WTC11 (cell line): ENCODE measurements around the gene SLC5A5.

Experiments used
- AFF4 ChIP-seq: sonication (generic); formaldehyde crosslinking; IDR thresholded peaks from 2 replicates; pipeline ENCODE4 v1.8.1; 2023; ENCODE audit warnings: mild to moderate bottlenecking, missing genetic modification reagents, borderline replicate concordance
- ARID4B ChIP-seq: sonication (generic); formaldehyde crosslinking; IDR thresholded peaks from 2 replicates; pipeline ENCODE4 v1.8.0; 2023; ENCODE audit warnings: missing genetic modification reagents, mild to moderate bottlenecking, borderline replicate concordance
- CTCF ChIP-seq: fragments of 200-600 bp; IDR thresholded peaks from 2 replicates; pipeline ENCODE4 v1.8.0; 2022; ENCODE audit warnings: antibody characterized with exemption
- E2F1 ChIP-seq: sonication (generic); formaldehyde crosslinking; IDR thresholded peaks from 2 replicates; pipeline ENCODE4 v1.8.0; 2022; ENCODE audit warnings: mild to moderate bottlenecking, missing genetic modification reagents
- ELF4 ChIP-seq: sonication (generic); formaldehyde crosslinking; IDR thresholded peaks from 2 replicates; pipeline ENCODE4 v1.8.1; 2022; ENCODE audit warnings: low read depth, mild to moderate bottlenecking, moderate library complexity, missing genetic modification reagents
- IRF1 ChIP-seq: sonication (generic); formaldehyde crosslinking; IDR thresholded peaks from 2 replicates; pipeline ENCODE4 v1.8.0; 2023; ENCODE audit warnings: missing genetic modification reagents
- MAX ChIP-seq: sonication (generic); formaldehyde crosslinking; IDR thresholded peaks from 2 replicates; pipeline ENCODE4 v1.8.0; 2022; ENCODE audit warnings: mild to moderate bottlenecking, missing genetic modification reagents
- NFYB ChIP-seq: sonication (generic); formaldehyde crosslinking; conservative IDR thresholded peaks from 2 replicates; pipeline ENCODE4 v1.8.0; 2022; ENCODE audit warnings: low read depth, missing genetic modification reagents
- NR3C1 ChIP-seq: sonication (generic); formaldehyde crosslinking; conservative IDR thresholded peaks from 2 replicates; pipeline ENCODE4 v1.8.1; 2023; ENCODE audit warnings: low read depth, mild to moderate bottlenecking, missing genetic modification reagents
- SP1 ChIP-seq: sonication (generic); formaldehyde crosslinking; conservative IDR thresholded peaks from 2 replicates; pipeline ENCODE4 v1.8.1; 2022; ENCODE audit warnings: missing genetic modification reagents
- USF1 ChIP-seq: sonication (generic); formaldehyde crosslinking; IDR thresholded peaks from 2 replicates; pipeline ENCODE4 v1.8.0; 2022; ENCODE audit warnings: mild to moderate bottlenecking, missing genetic modification reagents
- ZBTB43 ChIP-seq: sonication (generic); formaldehyde crosslinking; IDR thresholded peaks from 2 replicates; pipeline ENCODE4 v1.8.1; 2023; ENCODE audit warnings: mild to moderate bottlenecking, missing genetic modification reagents

DNA sequence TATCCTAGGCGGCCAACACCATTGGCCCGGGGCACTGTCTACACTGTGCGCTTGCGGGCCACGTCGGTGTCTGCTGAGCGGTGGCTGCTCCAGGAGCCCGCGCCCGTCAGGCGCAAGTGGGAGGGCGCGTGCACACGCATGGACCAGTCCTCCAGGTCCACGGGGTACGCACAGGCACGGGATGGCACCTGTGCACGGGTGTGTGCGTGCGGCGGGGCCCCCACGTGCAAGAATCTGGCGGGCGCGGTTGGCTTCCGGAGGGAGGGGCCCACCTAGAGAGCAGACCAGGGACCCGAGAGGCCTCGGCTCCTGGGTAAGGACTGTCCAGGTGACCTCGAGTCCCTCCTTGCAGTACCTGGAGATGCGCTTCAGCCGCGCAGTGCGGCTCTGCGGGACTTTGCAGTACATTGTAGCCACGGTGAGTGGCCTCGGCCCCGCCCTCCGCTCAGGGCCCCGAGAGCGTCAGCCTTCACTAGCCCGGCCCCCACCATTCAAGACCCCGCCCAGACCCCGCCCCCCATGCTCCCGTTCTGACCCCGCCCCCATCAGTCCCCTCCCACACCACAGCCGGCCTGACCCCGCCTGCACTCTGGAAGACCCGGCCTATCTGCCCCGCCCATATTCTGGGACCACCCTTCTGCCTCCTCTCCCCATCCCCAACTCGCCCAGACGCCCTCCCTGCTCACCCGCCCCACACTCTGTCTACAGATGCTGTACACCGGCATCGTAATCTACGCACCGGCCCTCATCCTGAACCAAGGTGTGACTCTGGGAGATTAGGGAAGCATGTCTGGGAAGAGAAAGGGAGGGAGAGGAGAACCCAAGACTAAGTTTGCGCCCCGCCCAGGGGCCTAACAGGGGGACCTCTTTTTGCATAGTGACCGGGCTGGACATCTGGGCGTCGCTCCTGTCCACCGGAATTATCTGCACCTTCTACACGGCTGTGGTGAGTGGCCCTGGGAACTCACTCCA is 2.3 kb downstream of the SLC5A5 start:
- TF ChIP-seq NR3C1 (CRISPR knock-in tag) (no peak), CTCF (no peak), USF1 (CRISPR knock-in tag) (no peak), SP1 (CRISPR knock-in tag) (peak; percentile 41), E2F1 (CRISPR knock-in tag) (no peak), ZBTB43 (CRISPR knock-in tag) (no peak), ELF4 (no peak), AFF4 (CRISPR knock-in tag) (no peak), MAX (CRISPR knock-in tag) (peak; percentile 73), IRF1 (peak; percentile 74; the same call in 1 of the 2 replicates), NFYB (CRISPR knock-in tag) (no peak), ARID4B (CRISPR knock-in tag) (no peak)
